Measurements from ENCODE around the gene ZDHHC9.

ZDHHC9 gene

DNA sequence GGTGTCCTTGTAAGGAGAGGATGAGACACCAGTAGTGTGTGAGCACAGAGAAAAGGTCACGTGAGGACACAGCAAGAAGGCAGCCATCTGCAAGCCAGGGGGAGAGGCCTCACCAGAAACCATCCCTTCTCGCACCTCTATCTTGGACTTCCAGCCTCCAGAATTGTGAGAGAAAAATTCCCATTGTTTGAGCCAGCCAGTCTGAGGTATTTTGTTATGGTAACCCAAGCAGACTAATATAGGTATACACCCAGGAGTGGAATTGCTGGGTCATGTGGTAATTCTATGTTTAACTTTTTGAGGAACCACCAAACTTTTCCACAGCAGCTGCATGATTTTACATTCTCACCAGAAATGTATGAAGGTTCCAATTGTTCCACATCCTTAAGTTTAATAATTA is 25.6 kb downstream of the ZDHHC9 start:
- DNase-seq = no peak

GRCh38 chrX:129813662-129814368 is 29.9 kb downstream of the ZDHHC9 start:
- DNase-seq = peak; percentile 19 to 52 (median 46)

DNA sequence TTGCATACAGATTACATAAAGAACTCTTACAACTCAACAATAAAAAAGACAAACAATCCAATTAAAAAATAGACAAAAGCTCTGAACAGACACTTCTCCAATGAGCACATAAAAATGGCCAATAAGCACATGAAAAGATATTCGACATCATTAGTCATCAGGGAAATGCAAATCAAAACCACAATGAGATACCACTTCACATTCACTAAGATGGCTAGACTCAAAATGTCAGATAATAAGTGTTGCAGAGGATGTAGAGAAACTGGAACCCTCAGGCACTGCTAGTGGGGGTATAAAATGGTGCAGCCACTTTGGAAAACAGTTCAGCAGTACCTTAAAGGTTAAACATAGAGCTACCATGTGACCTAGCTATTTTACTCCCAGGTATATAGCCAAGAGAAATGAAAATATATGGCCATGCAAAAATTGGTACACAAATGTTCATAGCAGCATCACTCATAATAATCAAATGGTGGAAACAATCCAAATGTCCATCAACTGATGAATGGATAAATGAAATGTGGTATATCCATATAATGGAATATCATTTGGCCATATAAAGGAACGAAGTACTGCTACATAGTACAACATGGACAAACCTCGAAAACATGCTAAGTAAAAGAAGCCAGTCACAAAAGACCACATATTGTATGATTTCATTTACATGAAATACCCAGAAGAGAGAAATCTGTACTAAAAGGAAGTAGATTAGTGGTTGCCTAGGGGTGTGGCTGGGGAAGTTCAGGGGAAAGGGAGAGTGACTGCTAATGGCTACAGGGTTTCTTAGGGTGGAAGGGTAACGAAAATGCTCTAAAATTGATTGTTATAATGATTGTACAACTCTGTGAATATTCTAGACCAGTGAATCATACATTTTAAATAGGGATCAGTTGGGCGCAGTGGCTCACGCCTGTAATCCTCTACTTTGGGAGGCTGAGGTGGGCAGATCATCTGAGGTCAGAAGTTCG is 34.6 kb downstream of the ZDHHC9 start:
- peak in 3 of 4 experiments; percentile 46 to 57 (median 55) for DNase-seq

DNA sequence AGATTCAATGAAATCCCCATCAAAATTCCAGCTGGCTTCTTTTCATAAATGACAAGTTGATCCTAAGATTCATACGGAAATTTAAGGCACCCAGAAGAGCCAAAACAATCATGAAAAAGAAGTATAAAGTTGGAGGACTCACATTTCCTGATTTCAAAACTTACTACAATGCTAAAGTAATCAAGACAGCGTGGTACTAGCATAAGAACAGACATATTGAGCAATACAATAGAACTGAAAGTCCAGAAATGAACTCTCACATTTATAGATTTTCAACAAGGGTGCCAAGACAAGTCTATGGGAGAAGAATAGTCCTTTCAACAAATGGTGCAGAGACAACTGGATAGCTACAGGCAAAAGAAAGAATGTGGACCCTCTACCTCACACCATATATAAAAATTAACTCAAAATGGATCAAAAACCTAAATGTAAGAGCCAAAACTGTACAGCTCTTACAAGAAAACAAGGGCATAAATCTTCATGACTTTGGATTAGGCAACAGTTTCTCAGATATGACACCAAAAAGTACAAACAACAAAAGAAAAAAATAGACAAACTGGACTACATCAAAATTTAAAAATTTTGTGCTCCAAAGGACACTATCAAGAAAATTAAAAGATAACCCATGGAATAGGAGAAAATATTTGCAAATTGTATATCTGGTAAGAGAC is 35.4 kb downstream of the ZDHHC9 start:
- peak in 2 of 4 experiments; percentile 54 to 63 for DNase-seq

DNA sequence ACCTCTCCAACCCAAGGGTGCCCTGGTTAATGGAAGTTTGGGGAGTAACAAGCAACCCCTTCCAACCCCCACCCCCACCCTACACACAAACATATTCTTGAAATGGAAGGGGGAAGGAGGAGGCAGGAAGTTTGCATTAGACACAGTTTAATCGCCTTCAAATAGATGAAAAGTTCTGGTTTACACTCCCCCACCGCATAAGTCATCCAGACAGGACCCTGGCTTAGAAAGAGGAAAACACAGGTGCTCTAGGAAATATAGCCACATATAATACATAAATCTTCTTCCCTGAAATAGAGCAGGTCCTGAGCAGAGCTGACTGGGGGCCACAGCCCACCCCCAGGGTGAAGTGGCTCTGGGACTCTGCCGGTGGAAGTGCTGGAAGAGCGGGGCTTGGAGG is 38.9 kb downstream of the ZDHHC9 start:
- DNase-seq = no peak

DNA sequence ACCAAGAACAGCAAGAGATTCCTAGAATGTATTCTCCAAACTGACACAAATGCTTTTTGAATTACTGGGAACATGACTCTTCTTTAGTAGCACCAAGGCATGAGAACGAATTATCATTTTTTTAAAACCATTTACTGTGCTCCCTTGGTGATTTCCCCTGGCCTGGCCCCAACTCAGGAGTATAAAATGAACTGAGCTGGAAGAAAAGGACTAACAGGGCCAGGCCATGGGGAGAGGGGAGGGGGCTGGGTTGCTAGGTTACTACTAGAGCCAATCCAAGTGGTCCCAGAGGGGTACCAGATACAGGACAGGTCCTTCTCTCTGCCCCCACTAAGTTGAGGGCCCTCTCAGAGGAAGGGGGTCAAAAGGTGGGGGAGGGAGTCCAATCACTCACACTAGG is 40.8 kb downstream of the ZDHHC9 start:
- DNase-seq = no peak

DNA sequence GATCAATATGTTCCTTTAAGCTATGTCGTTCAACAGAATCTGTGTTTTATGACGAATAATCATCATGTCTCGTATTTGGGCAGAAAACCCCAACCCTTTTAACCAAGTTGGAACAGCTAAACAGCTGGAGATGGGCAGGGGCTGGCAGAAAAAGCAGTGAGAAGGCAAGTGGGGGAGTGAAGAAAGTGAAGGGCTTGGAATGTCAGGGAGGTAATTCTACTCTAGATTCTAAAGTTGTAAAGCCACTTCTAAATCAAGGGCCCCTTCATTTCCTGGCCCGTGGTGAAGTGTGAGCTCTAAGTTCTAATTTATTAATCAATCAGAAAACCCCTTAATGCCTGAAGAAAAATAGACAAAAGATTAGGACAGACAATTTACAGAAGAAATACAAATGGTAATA is 43.5 kb downstream of the ZDHHC9 start:
- no peak for DNase-seq

DNA sequence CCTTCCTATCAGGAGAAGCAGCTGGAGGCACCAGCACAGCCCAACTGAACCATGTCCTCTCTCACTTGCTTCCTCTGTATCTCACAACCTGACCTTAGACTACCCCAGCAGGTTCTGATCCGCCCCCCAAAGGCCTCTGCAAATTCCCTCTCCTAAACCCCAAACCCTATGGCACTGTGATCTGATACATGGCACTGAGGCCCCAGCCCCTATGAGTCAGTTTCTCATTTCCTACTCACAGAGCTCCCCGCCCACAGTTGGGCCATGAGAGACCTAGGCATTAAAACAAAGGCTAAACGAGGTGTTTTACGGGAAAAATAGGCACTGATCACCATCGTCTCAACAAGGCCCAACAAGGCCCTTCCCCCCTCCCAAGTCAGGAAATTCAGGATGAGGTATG is 44.8 kb downstream of the ZDHHC9 start:
- peak; percentile 41 to 61 (median 54) for DNase-seq

DNA sequence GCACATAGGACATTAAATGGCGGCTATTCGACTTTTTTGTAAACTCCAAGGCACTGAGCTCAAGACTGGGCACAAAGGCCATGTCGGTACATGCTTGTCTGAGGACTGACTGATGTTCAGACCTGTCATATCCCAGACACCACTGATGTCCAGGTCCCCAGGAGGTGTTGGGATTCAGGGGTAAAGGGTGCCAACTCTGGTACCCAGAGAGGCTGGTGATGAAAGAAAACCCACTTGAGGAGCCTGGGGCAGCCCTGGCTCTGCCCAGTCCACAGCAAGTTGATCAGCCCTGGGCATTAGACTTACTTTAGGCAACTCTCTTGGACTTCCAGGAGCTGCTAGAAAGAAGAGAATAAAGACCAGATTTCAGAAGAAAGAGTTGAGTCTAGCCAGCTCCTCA is 45.2 kb downstream of the ZDHHC9 start:
- no peak for DNase-seq

DNA sequence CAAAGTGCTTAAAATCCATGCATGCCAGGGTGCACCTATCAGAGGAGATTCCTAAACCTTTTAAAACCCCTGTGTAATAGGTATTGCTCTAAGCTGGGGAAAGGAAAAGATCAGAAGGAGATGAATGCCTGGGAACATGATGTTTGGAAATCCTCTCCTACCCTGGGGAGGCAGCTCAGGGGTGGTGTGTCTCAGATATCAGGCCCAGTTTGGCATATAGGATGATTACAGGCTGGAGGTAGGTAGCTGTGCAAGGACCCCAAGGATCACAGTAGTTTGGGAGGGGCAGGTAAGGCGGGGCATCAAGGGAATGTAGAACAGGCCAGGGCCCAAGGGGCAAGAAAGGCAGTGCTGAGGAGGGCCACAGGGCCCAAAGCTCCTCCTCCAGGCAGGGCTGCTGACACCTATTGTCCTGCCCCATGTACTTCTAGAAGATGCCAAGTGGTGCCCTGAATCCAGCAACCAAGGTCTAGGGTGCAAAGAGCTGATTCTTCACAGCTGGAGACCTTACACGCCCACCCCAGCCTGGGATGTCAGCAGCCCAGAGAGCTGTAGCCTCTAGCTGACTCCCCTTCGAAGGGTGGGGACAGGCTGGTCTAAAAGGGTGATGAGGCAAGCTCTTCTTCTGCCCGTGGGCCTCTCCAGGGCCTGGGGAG is 46.3 kb downstream of the ZDHHC9 start:
- DNase-seq = no peak

DNA sequence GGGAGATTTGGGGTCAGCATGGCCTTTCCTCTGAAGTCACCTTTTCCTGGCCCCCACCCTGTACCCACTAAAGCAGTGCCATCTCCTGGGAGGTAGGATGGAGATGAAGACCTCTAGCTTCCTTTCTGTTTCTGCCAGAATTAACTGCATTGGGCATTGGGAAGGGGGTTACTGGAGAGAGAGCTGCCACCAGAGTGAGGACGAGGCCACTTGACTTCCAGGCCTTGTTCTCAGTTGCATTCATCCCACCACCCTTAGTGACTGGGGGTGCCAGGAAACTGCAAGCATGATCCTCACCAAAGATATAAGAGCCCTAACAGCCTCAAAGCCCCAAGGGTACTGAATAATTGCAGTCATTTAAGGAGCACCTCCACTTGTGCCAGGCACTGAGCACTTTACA is 48.1 kb downstream of the ZDHHC9 start:
- DNase-seq = no peak

GRCh38 chrX:129793604-129794191 is 50.0 kb downstream of the ZDHHC9 start:
- DNase-seq = no peak

DNA sequence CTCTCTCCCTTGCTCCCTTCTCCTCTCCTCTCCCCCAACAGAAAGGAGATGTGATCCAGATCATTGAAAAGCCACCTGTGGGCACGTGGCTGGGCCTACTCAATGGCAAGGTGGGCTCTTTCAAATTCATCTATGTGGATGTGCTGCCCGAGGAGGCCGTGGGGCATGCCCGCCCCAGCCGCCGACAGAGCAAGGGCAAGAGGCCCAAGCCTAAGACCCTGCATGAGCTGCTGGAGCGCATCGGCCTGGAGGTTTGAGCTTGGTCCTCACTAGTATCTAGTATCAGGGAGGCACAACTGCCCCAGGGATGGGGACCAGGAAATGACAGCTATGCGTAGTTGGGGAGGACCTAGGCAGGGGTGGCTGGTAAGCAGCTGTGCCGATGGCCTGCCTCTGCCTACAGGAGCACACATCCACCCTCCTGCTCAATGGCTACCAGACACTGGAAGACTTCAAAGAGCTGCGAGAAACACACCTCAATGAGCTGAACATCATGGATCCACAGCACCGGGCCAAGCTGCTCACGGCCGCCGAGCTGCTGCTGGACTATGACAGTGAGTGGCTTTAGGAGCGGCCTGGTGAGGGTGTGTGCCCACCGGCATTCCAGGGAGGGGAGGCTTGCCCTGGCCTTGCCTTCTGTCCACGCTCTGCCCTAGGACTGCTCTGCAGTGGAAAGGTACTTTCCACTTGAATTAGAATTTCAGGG is 50.9 kb downstream of the ZDHHC9 start:
- DNase-seq = no peak

- DNase-seq = no peak
These were observed 51.6 kb downstream of the ZDHHC9 start for GRCh38 chrX:129791961-129792570.

DNA sequence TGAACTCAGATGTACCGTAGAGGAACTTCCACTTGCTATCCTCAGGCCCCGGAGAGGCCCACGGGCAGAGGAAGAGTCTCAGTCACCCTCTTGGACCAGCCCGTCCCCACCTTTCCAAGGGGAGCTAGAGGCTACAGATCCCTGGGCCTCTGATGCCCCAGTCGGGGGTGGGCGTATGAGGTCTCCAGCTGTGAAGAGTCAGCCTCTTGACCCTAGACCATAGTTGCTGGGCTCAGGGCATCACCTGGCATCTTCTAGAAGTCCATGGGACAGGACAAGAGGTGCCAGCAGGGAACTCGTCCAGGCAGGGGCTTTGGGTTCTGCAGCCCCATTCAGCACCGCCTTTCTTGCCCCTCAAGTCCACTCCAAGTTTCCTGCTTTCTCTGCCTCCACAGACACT is 52.4 kb downstream of the ZDHHC9 start:
- no peak for DNase-seq

GRCh38 chrX:129790808-129791207 is 52.9 kb downstream of the ZDHHC9 start:
- no peak for DNase-seq

- DNase-seq = no peak
These were observed 53.5 kb downstream of the ZDHHC9 start for GRCh38 chrX:129790146-129790545.

DNA sequence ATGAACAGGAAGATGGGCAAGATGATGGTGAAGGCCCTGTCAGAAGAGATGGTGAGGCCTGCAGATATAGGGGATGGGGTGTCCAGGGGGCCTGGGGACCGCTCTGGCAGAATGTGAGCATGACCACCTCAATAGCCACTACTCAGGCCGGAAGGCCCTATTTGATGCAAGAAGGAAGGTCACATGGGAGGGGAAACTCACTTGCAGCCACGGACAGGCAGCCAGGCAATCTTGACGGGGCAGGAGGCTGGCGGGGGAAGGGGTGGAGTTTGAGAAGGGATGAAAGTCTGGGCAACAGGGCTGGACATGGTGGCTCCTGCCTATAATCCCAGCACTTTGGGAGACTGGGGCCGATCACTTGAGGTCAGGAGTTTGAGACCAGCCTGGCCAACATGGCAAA is 55.2 kb downstream of the ZDHHC9 start:
- no peak for DNase-seq

DNA sequence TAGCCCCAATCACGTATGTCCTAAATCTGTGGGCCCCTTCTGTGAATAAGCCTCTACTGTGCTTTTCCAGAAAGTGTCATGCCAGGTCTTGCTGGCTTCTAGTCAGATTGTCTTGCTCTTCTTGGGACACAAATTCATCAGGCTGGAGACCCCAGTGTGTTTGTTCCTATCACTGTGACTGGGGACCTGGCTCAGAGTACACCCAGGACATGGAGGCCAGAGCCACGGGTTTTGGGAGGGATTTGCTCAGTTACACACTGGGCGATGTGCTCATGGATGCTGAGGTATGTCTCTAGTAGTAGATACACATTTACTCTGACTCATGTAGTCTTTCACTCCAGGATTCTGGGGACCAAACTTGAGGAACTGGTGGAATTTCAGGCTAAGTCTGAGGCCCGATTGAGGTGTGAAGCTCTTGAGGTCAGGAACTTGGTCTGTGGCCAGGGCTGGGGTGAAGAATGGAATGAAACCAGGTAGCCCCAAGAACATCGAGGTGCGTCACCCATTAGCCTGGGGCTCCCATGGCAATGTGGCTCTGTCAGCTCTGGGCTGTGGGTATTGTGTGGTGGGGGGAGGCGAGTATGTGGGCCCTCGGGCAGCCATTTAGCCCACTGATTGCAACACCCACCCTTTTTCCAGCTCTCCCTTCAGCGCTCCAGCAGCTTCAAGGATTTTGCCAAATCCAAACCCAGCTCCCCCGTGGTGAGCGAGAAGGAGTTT is 56.2 kb downstream of the ZDHHC9 start:
- no peak for DNase-seq

GRCh38 chrX:129786210-129786651 is 57.5 kb downstream of the ZDHHC9 start:
- DNase-seq = peak; percentile 27 to 62 (median 60)

Measured in suppressor macrophage (primary cell).